OCI-LY3 (cell line): Measurements from ENCODE around the gene UNC80.

Source experiments
- CTCF ChIP-seq: fragments of 200-600, 300-600 bp; sonication (generic); IDR thresholded peaks from 2 replicates; pipeline ENCODE4 v1.5.1; 2014; ENCODE audit warnings: antibody characterized with exemption, low read length, low read depth
- EZH2phosphoT487 ChIP-seq: fragments of 200-600 bp; shearing (Covaris generic); IDR thresholded peaks from 2 replicates; pipeline ENCODE4 v1.6.1; 2018; ENCODE audit warnings: antibody characterized with exemption, mixed run types, low read depth

DNA sequence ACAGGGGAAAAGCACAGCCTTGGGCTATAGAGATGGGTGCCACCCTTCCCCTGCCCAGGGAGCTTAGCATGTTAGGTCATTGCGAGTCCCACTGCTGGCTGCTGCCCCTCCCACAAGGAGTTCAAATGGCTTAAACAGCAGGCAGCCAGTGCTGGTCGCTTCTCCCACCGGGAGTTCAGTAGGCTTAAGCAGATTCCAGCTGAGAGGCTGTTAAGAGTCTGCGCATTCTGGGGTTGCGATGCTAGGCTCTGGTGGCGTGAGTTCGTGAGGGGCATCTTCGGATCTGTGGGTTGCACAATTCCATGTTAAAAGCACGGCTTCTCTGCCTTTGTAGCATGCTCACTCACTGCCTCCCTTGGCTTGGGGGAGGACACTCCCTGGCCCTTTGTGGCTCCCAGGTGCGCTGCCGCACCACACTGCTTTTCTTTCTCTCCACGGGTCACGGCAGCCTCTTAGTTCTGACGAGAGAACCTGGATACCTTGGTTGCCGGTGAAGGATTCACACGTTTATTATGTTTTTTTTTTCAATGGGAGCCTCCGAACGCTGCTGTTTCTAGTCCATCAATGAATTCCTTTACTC, 93.2 kb downstream of the UNC80 start:
- no peak for TF ChIP-seq CTCF
- no peak for TF ChIP-seq EZH2phosphoT487
